NCI-H2171 (cell line): ENCODE measurements around the gene PPP2R5D.
"Not testable (repeated sequence)": the region's sequence is repeated elsewhere in the genome, so short reads cannot be mapped to it uniquely, and the experiment has no call there.

Source experiments
- DNase-seq: peaks from one replicate; lab custom pipeline; 2025; lab: John Stamatoyannopoulos, UW

The PPP2R5D gene

GRCh38 chr6:43032326-43032725, 48.0 kb downstream of the PPP2R5D start:
- DNase-seq: no peak

GRCh38 chr6:43033496-43034189, 49.3 kb downstream of the PPP2R5D start:
- no peak for DNase-seq

- no peak for DNase-seq
Measured at GRCh38 chr6:43034190-43034525, 49.8 kb downstream of the PPP2R5D start.

GRCh38 chr6:43035495-43036194, 51.3 kb downstream of the PPP2R5D start:
- no peak for DNase-seq

GRCh38 chr6:43036712-43037111, 52.3 kb downstream of the PPP2R5D start:
- no peak for DNase-seq

- DNase-seq: no peak
Measured at GRCh38 chr6:43037197-43037596, 52.8 kb downstream of the PPP2R5D start.

GRCh38 chr6:43037706-43038105, 53.3 kb downstream of the PPP2R5D start:
- DNase-seq: no peak

GRCh38 chr6:43038727-43039126, 54.4 kb downstream of the PPP2R5D start:
- no peak for DNase-seq

- no peak for DNase-seq
Measured at GRCh38 chr6:43040542-43041257, 56.3 kb downstream of the PPP2R5D start.

GRCh38 chr6:43041475-43041874, 57.1 kb downstream of the PPP2R5D start:
- not testable (repeated sequence) for DNase-seq

- DNase-seq: no peak
Measured at GRCh38 chr6:43043310-43043709, 58.9 kb downstream of the PPP2R5D start.

GRCh38 chr6:43045371-43045930, 61.1 kb downstream of the PPP2R5D start:
- DNase-seq: no peak

- no peak for DNase-seq
Measured at GRCh38 chr6:43047998-43048397, 63.6 kb downstream of the PPP2R5D start.

- no peak for DNase-seq
Measured at GRCh38 chr6:43050981-43051380, 66.6 kb downstream of the PPP2R5D start.

GRCh38 chr6:43052225-43052841, 68.0 kb downstream of the PPP2R5D start:
- DNase-seq: no peak

GRCh38 chr6:43052842-43053544, 68.6 kb downstream of the PPP2R5D start:
- no peak for DNase-seq

GRCh38 chr6:43053545-43054205, 69.3 kb downstream of the PPP2R5D start, which contains the start of gene CUL7:
TSS of gene CUL7 (minus strand) at chr6:43053851. CDS start at chr6:43052788, 1,063 bp downstream.
- DNase-seq: peak; percentile 95

- no peak for DNase-seq
Measured at GRCh38 chr6:43054206-43054943, 70.0 kb downstream of the PPP2R5D start.

- DNase-seq: no peak
Measured at GRCh38 chr6:43055966-43056365, 71.6 kb downstream of the PPP2R5D start.

- DNase-seq: no peak
Measured at GRCh38 chr6:43058531-43058930, 74.2 kb downstream of the PPP2R5D start.
